HL-60 (cell line): ENCODE results near the gene ANKRD63.

Experiments used
- POLR2AphosphoS5 ChIP-seq: IDR thresholded peaks from 2 replicates; pipeline ENCODE4 v1.6.1; 2012; ENCODE audit warnings: low read depth
- TF ChIP-seq, protein P1 (sequence below): IDR thresholded peaks from one replicate; pipeline ENCODE4 v1.5.1; 2011; ENCODE audit warnings: low read length, control low read depth, inconsistent platforms; ENCODE audit not compliant: insufficient read depth

DNA sequence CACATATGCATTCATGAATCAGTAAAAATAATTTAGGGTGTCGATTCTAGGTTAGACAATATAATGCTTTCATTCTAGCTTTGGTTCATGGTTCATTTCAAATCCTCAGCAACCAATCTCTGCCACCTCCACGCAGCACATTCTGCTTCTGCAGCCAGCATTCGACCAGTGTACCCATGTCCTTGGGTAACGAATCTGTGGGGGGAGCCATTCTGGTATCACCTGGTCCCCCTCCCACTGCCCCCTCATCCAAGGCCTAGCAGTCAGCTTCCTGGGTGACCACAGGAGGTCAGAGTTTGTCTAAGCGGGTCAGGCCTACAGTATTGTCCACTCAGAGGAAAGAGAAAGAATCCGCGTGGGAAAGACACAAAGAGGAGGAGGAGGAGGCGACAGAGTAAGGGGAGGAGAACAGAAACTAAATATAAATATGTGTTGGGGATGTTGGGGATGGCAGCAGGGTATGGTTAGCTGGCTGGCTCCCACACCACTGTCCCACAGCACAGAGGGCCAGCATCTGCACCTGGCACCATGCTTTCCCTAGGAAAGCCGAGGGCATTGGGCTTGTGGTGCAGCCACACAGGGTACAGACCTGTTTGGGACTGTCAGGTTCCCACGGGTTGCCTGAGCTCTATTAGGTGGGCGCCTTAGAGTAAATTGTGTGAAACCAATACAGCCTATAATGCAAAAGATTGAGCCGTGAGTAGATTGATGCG, 31.9 kb downstream of the ANKRD63 start:
- TF ChIP-seq, protein P1, sequence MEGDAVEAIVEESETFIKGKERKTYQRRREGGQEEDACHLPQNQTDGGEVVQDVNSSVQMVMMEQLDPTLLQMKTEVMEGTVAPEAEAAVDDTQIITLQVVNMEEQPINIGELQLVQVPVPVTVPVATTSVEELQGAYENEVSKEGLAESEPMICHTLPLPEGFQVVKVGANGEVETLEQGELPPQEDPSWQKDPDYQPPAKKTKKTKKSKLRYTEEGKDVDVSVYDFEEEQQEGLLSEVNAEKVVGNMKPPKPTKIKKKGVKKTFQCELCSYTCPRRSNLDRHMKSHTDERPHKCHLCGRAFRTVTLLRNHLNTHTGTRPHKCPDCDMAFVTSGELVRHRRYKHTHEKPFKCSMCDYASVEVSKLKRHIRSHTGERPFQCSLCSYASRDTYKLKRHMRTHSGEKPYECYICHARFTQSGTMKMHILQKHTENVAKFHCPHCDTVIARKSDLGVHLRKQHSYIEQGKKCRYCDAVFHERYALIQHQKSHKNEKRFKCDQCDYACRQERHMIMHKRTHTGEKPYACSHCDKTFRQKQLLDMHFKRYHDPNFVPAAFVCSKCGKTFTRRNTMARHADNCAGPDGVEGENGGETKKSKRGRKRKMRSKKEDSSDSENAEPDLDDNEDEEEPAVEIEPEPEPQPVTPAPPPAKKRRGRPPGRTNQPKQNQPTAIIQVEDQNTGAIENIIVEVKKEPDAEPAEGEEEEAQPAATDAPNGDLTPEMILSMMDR, result no peak
- no peak for TF ChIP-seq POLR2AphosphoS5
